Liver (tissue), 9 donors: ENCODE results near the gene GRB14. TPM values are rescaled to one million over a fixed set of nuclear protein-coding genes. Genes with fewer than 3 reads are reported as not detected.

ENCODE experiments used
- DNase-seq: peaks from one replicate; pipeline ENCODE4 v3.0.0-alpha.2; 2017; ENCODE audit warnings: low spot score
- H3K27ac ChIP-seq, 2 donors: one replicate each; pipeline ENCODE4 v1.7.0; 2013; ENCODE audit warnings: inconsistent platforms in 2 of 2, low read length in 2 of 2, control low read depth in 1 of 2, low read depth in 1 of 2, mild to moderate bottlenecking in 1 of 2
- H3K27me3 ChIP-seq, 4 donors: one replicate each; pipeline versions ENCODE4 v1.6.1 to v1.7.0; 2013; ENCODE audit warnings: low read length in 3 of 4, inconsistent platforms in 1 of 4, mild to moderate bottlenecking in 1 of 4, moderate library complexity in 1 of 4; ENCODE audit not compliant: control insufficient read depth in 4 of 4, insufficient read depth in 4 of 4
- H3K36me3 ChIP-seq, 4 donors: one replicate each; pipeline versions ENCODE4 v1.6.1 to v1.7.0; 2013; ENCODE audit warnings: low read length in 3 of 4, mild to moderate bottlenecking in 3 of 4, low read depth in 1 of 4, moderate library complexity in 1 of 4; ENCODE audit not compliant: control insufficient read depth in 4 of 4, insufficient read depth in 3 of 4
- H3K4me1 ChIP-seq, 4 donors: one replicate each; pipeline versions ENCODE4 v1.6.1 to v1.7.0; 2013; ENCODE audit warnings: low read length in 3 of 4, mild to moderate bottlenecking in 3 of 4, moderate library complexity in 1 of 4; ENCODE audit not compliant: control insufficient read depth in 4 of 4, insufficient read depth in 4 of 4
- H3K4me3 ChIP-seq, 3 donors: one replicate each; pipeline versions ENCODE4 v1.6.1 to v1.7.0; 2013; ENCODE audit warnings: low read length in 3 of 3, control low read depth in 1 of 3, low read depth in 1 of 3, mild to moderate bottlenecking in 1 of 3
- H3K9ac ChIP-seq, 2 donors: one replicate each; pipeline ENCODE4 v1.7.0; 2013; ENCODE audit warnings: low read length in 2 of 2, mild to moderate bottlenecking in 2 of 2, moderate library complexity in 2 of 2, control low read depth in 1 of 2, low read depth in 1 of 2
- H3K9me3 ChIP-seq, 4 donors: one replicate each; pipeline versions ENCODE4 v1.6.1 to v1.7.0; 2013; ENCODE audit warnings: low read length in 3 of 4; ENCODE audit not compliant: control insufficient read depth in 4 of 4
- CTCF ChIP-seq: fragments of 150-350 bp; IDR thresholded peaks from 2 replicates; pipeline ENCODE4 v1.5.1; 2017; ENCODE audit warnings: improper control_type of control experiment, low read depth, low read length; ENCODE audit not compliant: missing input control
- EGR1 ChIP-seq, 2 donors: IDR thresholded peaks; 2 replicates each; pipeline ENCODE4 v1.6.1; 2016 to 2018; ENCODE audit warnings: antibody characterized with exemption in 2 of 2, low read depth in 2 of 2
- FOXA1 ChIP-seq: IDR thresholded peaks from 2 replicates; pipeline ENCODE4 v1.6.1; 2016; ENCODE audit warnings: antibody characterized with exemption
- FOXA2 ChIP-seq: IDR thresholded peaks from 2 replicates; pipeline ENCODE4 v1.6.1; 2016; ENCODE audit warnings: antibody characterized with exemption
- GABPA ChIP-seq, 2 donors: IDR thresholded peaks in 1 of 2; conservative IDR thresholded peaks in 1 of 2; 2 replicates each; pipeline ENCODE4 v1.6.1; 2016; ENCODE audit warnings: antibody characterized with exemption in 2 of 2, mild to moderate bottlenecking in 1 of 2, moderate library complexity in 1 of 2
- HNF4A ChIP-seq, 2 donors: conservative IDR thresholded peaks; 2 replicates each; pipeline ENCODE4 v1.6.1; 2016; ENCODE audit warnings: antibody characterized with exemption in 2 of 2, mild to moderate bottlenecking in 2 of 2
- JUND ChIP-seq, 2 donors: IDR thresholded peaks; 2 replicates each; pipeline ENCODE4 v1.6.1; 2016; ENCODE audit warnings: antibody characterized with exemption in 2 of 2
- MAX ChIP-seq: IDR thresholded peaks from 2 replicates; pipeline ENCODE4 v1.6.1; 2016; ENCODE audit warnings: antibody characterized with exemption
- NR2F2 ChIP-seq: IDR thresholded peaks from 2 replicates; pipeline ENCODE4 v1.6.1; 2016; ENCODE audit warnings: antibody characterized with exemption
- RAD21 ChIP-seq, 2 donors: IDR thresholded peaks; 2 replicates each; pipeline ENCODE4 v1.6.1; 2016; ENCODE audit warnings: antibody characterized with exemption in 2 of 2, mild to moderate bottlenecking in 2 of 2
- REST ChIP-seq: IDR thresholded peaks from 2 replicates; pipeline ENCODE4 v1.6.1; 2016; ENCODE audit warnings: antibody characterized with exemption, mild to moderate bottlenecking
- RXRA ChIP-seq, 2 donors: IDR thresholded peaks; 2 replicates each; pipeline ENCODE4 v1.6.1; 2017 to 2018; ENCODE audit warnings: antibody characterized with exemption in 2 of 2, mild to moderate bottlenecking in 1 of 2
- SP1 ChIP-seq: IDR thresholded peaks from 2 replicates; pipeline ENCODE4 v1.6.1; 2018; ENCODE audit warnings: antibody characterized with exemption, mild to moderate bottlenecking
- TAF1 ChIP-seq: conservative IDR thresholded peaks from 2 replicates; pipeline ENCODE4 v1.6.1; 2016; ENCODE audit warnings: antibody characterized with exemption, mild to moderate bottlenecking
- YY1 ChIP-seq: IDR thresholded peaks from 2 replicates; pipeline ENCODE4 v1.6.1; 2016; ENCODE audit warnings: antibody characterized with exemption, mild to moderate bottlenecking
- ZBTB33 ChIP-seq: IDR thresholded peaks from 2 replicates; pipeline ENCODE4 v1.6.1; 2016; ENCODE audit warnings: antibody characterized with exemption
- WGBS: extraction: QIAGEN DNeasy Blood & Tissue Kit; methylation state at CpG from one replicate; pipeline ENCODE4 v1.1.7; 2013; 5-methylcytosine and 5-hydroxymethylcytosine counted together
- polyA plus RNA-seq, 2 donors: library from polyadenylated mRNA; stranded (reverse) in 1 of 2; unstranded in 1 of 2; fragments of 200-250 nt in 1 of 2; fragments of >200 nt in 1 of 2; fragmentation: Nextera tagmentation in 1 of 2; extraction: Ambion mirVana in 1 of 2; gene quantifications; one replicate each; pipeline versions ENCODE4 v1.2.1 to v1.2.3, GENCODE V29; 2013 to 2015
- total RNA-seq, 2 donors: library from RNA; depleted of rRNA; stranded (reverse); fragments of >200 nt; gene quantifications; one replicate each; pipeline ENCODE4 v1.2.3, GENCODE V29; 2014
- donor health status: healthy.
- donor health status: healthy.
- donor health status: healthy.
- donor health status: healthy.
- donor health status: healthy.

The GRB14 gene
- total and polyA plus RNA-seq, 4 donors, result 1.0 to 119 (median 33.0) TPM

GRCh38 chr2:164545484-164545883 lies 75.8 kb downstream of the GRB14 start:
- Histone ChIP-seq H3K27me3 (no peaks in the 10 kb centered on the region), H3K27ac (no peak overlapping the region), H3K9me3 (peaks cover 0 to 2% (median 0%) of the 10 kb centered on the region in 4 donors), H3K4me3 (no peak overlapping the region), H3K9ac (no peak overlapping the region), H3K4me1 (peaks cover 3 to 10% (median 7%) of the 10 kb centered on the region in 4 donors), H3K36me3 (peaks cover 1 to 24% (median 8%) of the 10 kb centered on the region in 4 donors)
- WGBS, result 79% methylated on average over 5 of the region's 5 CpGs
- DNase-seq, result no peak
- TF ChIP-seq REST, result no peak
- TF ChIP-seq MAX, result no peak
- TF ChIP-seq YY1, result no peak
- no peak for TF ChIP-seq RXRA (IDR thresholded peaks at IDR 0.05)
- TF ChIP-seq FOXA1, result no peak
- TF ChIP-seq GABPA (IDR thresholded peaks at IDR 0.05 in 1 of 2, conservative IDR thresholded peaks at IDR 0.05 in 1 of 2), result no peak
- TF ChIP-seq EGR1 (IDR thresholded peaks at IDR 0.05; ENCODE audit: low read depth in 2 of 2), result no peak
- TF ChIP-seq SP1, result no peak
- TF ChIP-seq NR2F2, result no peak
- TF ChIP-seq CTCF, result no peak
- TF ChIP-seq ZBTB33, result no peak
- no peak for TF ChIP-seq FOXA2
- TF ChIP-seq RAD21 (IDR thresholded peaks at IDR 0.05), result no peak
- TF ChIP-seq JUND (IDR thresholded peaks at IDR 0.05), result no peak
- TF ChIP-seq TAF1, result no peak

- WGBS, result 32% methylated on average over 2 of the region's 2 CpGs
- H3K27ac ChIP-seq, result no peak overlapping the region
- peaks cover 3 to 17% (median 7%) of the 10 kb centered on the region in 4 donors for H3K4me1 ChIP-seq
- no peak overlapping the region for H3K9ac ChIP-seq
- H3K4me3 ChIP-seq, result no peak overlapping the region
- DNase-seq, result no peak
- no peaks in the 10 kb centered on the region for H3K27me3 ChIP-seq
- H3K9me3 ChIP-seq, result peaks cover 0 to 2% (median 0%) of the 10 kb centered on the region in 4 donors
- H3K36me3 ChIP-seq, result peaks cover 1 to 26% (median 8%) of the 10 kb centered on the region in 4 donors
- TF ChIP-seq REST (peak; percentile 24), HNF4A (conservative IDR thresholded peaks at IDR 0.05) (no peak)
Measured at GRCh38 chr2:164542581-164543021, 78.7 kb downstream of the GRB14 start.
